ENCODE measurements around the gene SMAP1. TPM values are rescaled to one million over a fixed set of nuclear protein-coding genes. Genes with fewer than 3 reads are reported as not detected.

The SMAP1 gene
- total and polyA plus RNA-seq, 9 of the 15 experiments (the other 6 are each of a cell fraction or from before 2014, with no cell fraction given): 11.4 to 26.4 (median 15.5) TPM

DNA sequence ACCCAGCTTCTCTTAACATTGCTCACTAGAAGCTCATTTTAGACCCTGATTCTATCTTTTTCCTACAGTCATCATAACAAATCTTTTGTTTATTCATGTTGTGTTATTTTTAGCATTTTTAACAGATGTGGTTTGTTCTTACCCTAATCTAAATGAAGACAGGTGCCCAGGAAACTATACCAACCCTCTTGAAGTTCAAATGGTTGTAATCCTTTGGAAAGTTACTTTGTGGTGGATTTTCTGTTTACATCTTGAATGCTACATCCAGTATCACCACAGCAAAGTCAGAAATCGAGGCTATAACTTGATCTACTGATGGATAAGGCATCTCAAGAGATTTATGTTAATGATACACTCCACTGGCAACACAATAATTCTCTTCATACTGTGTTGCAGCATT, 26.2 kb downstream of the SMAP1 start:
- H3K4me2 ChIP-seq (ENCODE audit: insufficient read depth, low read length): no peak overlapping the region
- ATAC-seq: no peak
- H3K4me3 ChIP-seq: no peak overlapping the region
- no peaks in the 10 kb centered on the region; the same call in 1 of the 2 replicates for H4K20me1 ChIP-seq (replicated peaks; ENCODE audit: control insufficient read depth, insufficient read depth, low read length)
- CTCF ChIA-PET (ENCODE audit: low intra/inter-chr PET ratio): no interaction called here
- TF ChIP-seq EP400 (IDR thresholded peaks at IDR 0.05) (no peak), FOXK1 (CRISPR knock-in tag; IDR thresholded peaks at IDR 0.05; ENCODE audit: borderline replicate concordance) (no peak), MTA1 (IDR thresholded peaks at IDR 0.05; ENCODE audit: borderline replicate concordance) (no peak), MBD2 (IDR thresholded peaks at IDR 0.05; ENCODE audit: borderline replicate concordance, low read depth) (no peak), CBX3 (IDR thresholded peaks at IDR 0.05; ENCODE audit: borderline replicate concordance in 1 of 2, low read length in 2 of 2) (no peak), XRCC4 (IDR thresholded peaks at IDR 0.05; ENCODE audit: extremely low read depth, insufficient read depth, insufficient read length) (no peak), ERF (CRISPR knock-in tag; IDR thresholded peaks at IDR 0.05) (no peak), SIX5 (IDR thresholded peaks at IDR 0.05; ENCODE audit: borderline replicate concordance in 1 of 2, insufficient read depth in 1 of 2, low read depth in 1 of 2, low read length in 2 of 2) (no peak)
- intact Hi-C loops (cut with micrococcal nuclease): no loop called here
- H3K36me3 ChIP-seq (ENCODE audit: control insufficient read depth, insufficient read depth, low read length): no peaks in the 10 kb centered on the region
- in situ Hi-C loops (cut with MboI): loop anchor here (10.0 kb wide), 2 partner anchors 389 to 469 kb away; partner anchors contain the start of gene COL9A1
- peaks cover 5% of the 10 kb centered on the region; the same call in 1 of the 3 replicates for H3K79me2 ChIP-seq (ENCODE audit: control insufficient read depth, insufficient read depth, low read length)
- 0% methylated on average over 1 of the region's 1 CpG for WGBS (ENCODE audit: insufficient coverage, low coverage, missing lambda C conversion rate)
- POLR2A ChIA-PET: no interaction called here
- no peak for FAIRE-seq
- no peaks in the 10 kb centered on the region for H3K9me3 ChIP-seq (replicated peaks; ENCODE audit: control insufficient read depth, insufficient read depth, low read depth, low read length)
- H3K9ac ChIP-seq (ENCODE audit: insufficient read depth in 1 of 2, low read depth in 2 of 2, low read length in 2 of 2): no peak overlapping the region
- H3K4me1 ChIP-seq (replicated peaks in 1 of 2; ENCODE audit: control insufficient read depth in 2 of 2, insufficient read depth in 2 of 2, low read length in 2 of 2): no peaks in the 10 kb centered on the region
- no peaks in the 10 kb centered on the region; a peak in 1 of 5 replicates for H3K27me3 ChIP-seq (ENCODE audit: control insufficient read depth in 2 of 2, insufficient read depth in 2 of 2, low read length in 2 of 2)
- no peaks in the 10 kb centered on the region for H3K9me1 ChIP-seq (ENCODE audit: control insufficient read depth, insufficient read depth, low read length)
- no peak overlapping the region for H3K27ac ChIP-seq (ENCODE audit: extremely low read depth, low read depth, low read length)
- BruUV-seq (replicated peaks): no TSS peak
- no peak for DNase-seq (ENCODE audit: extremely low read depth in 1 of 4, low spot score in 3 of 4)
- no peak overlapping the region for H2AFZ ChIP-seq (ENCODE audit: low read depth, low read length)

Data from K562 (cell line).